ENCODE measurements around the gene AKAP8. TPM values are rescaled to one million over a fixed set of nuclear protein-coding genes. Genes with fewer than 3 reads are reported as not detected.
"Not testable (repeated sequence)": the region's sequence is repeated elsewhere in the genome, so short reads cannot be mapped to it uniquely, and the experiment has no call there.

The AKAP8 gene
- total RNA-seq, 2 experiments from 2014 or later: 22.2 to 52.3 TPM

GRCh38 chr19:15418231-15418578, 38.6 kb upstream of the AKAP8 start:
- CTCF ChIA-PET (ENCODE audit: unreplicated experiment): interaction anchor here (0.9 to 2.1 kb wide), 2 partner anchors 33 to 138 kb away, joined by 3 to 11 read pairs; no protein-coding TSS in a partner anchor
- H2AFZ ChIP-seq (ENCODE audit: low read length): peak overlapping the region; percentile 34; the same call in 1 of the 2 replicates
- intact Hi-C loops (cut with micrococcal nuclease; ENCODE audit: unreplicated experiment): loop anchor here (2.0 to 5.0 kb wide), 2 partner anchors 39 to 86 kb away; partner anchors contain the start of genes AKAP8 and BRD4
- no peak for DNase-seq (ENCODE audit: low spot score)
- peak overlapping the region; percentile 84 for H3K4me3 ChIP-seq (ENCODE audit: low read depth, low read length, poor library complexity, severe bottlenecking)
- H3K4me2 ChIP-seq (ENCODE audit: low read length): peak overlapping the region; percentile 78
- no TSS peak for BruUV-seq (replicated peaks)
- peaks cover 28% of the 10 kb centered on the region for H3K4me1 ChIP-seq (ENCODE audit: insufficient read depth, low read length, poor library complexity, severe bottlenecking)
- no peak for TF ChIP-seq EZH2phosphoT487 (IDR thresholded peaks at IDR 0.05; ENCODE audit: borderline replicate concordance, low read depth, low read length)
- TF ChIP-seq CTCF (conservative IDR thresholded peaks at IDR 0.05; ENCODE audit: low read length): no peak
- H4K20me1 ChIP-seq (ENCODE audit: insufficient read depth, low read length): peaks cover 19% of the 10 kb centered on the region; the same call in 1 of the 2 replicates
- H3K9me2 ChIP-seq (ENCODE audit: insufficient read depth, low read length): no peaks in the 10 kb centered on the region
- peak overlapping the region; percentile 69 for H3K27ac ChIP-seq (ENCODE audit: low read depth, low read length, poor library complexity, severe bottlenecking)
- H3K79me2 ChIP-seq (ENCODE audit: insufficient read depth, low read depth, low read length): peaks cover 51% of the 10 kb centered on the region
- no peaks in the 10 kb centered on the region for H3K9me3 ChIP-seq (ENCODE audit: low read length)
- POLR2A ChIA-PET: interaction anchor here (0.6 to 2.2 kb wide), 5 partner anchors 13 to 726 kb away, joined by 3 to 12 read pairs (median 4); partner anchors contain the start of gene AKAP8
- H3K36me3 ChIP-seq (ENCODE audit: insufficient read depth, low read length): peaks cover 44% of the 10 kb centered on the region

- ChIA-PET POLR2A (interaction anchor here (1.6 to 2.2 kb wide), 2 partner anchors 19 to 38 kb away, joined by 4 to 12 read pairs; partner anchors contain the start of gene AKAP8), CTCF (ENCODE audit: unreplicated experiment) (no interaction called here)
- peak overlapping the region; percentile 84 for H3K4me3 ChIP-seq (ENCODE audit: low read depth, low read length, poor library complexity, severe bottlenecking)
- H3K4me1 ChIP-seq (ENCODE audit: insufficient read depth, low read length, poor library complexity, severe bottlenecking): peaks cover 32% of the 10 kb centered on the region
- H3K9me2 ChIP-seq (ENCODE audit: insufficient read depth, low read length): no peaks in the 10 kb centered on the region
- H3K79me2 ChIP-seq (ENCODE audit: insufficient read depth, low read depth, low read length): peaks cover 56% of the 10 kb centered on the region
- H4K20me1 ChIP-seq (ENCODE audit: insufficient read depth, low read length): peaks cover 23% of the 10 kb centered on the region
- H2AFZ ChIP-seq (ENCODE audit: low read length): no peak overlapping the region
- peaks cover 43% of the 10 kb centered on the region for H3K36me3 ChIP-seq (ENCODE audit: insufficient read depth, low read length)
- no TSS peak for BruUV-seq (replicated peaks)
- peak; percentile 5 for DNase-seq (ENCODE audit: low spot score)
- H3K9me3 ChIP-seq (ENCODE audit: low read length): no peaks in the 10 kb centered on the region
- intact Hi-C loops (cut with micrococcal nuclease; ENCODE audit: unreplicated experiment): loop anchor here (2.0 to 5.0 kb wide), 2 partner anchors 39 to 85 kb away; partner anchors contain the start of genes AKAP8 and BRD4
- H3K27ac ChIP-seq (ENCODE audit: low read depth, low read length, poor library complexity, severe bottlenecking): peak overlapping the region; percentile 69
- peak overlapping the region; percentile 78 for H3K4me2 ChIP-seq (ENCODE audit: low read length)
- TF ChIP-seq CTCF (conservative IDR thresholded peaks at IDR 0.05; ENCODE audit: low read length): no peak
- TF ChIP-seq EZH2phosphoT487 (IDR thresholded peaks at IDR 0.05; ENCODE audit: borderline replicate concordance, low read depth, low read length): no peak
Measured at GRCh38 chr19:15417699-15418098, 38.1 kb upstream of the AKAP8 start.

- Histone ChIP-seq H3K36me3 (ENCODE audit: insufficient read depth, low read length) (peaks cover 71% of the 10 kb centered on the region), H3K4me1 (ENCODE audit: insufficient read depth, low read length, poor library complexity, severe bottlenecking) (peaks cover 24% of the 10 kb centered on the region), H3K9me3 (ENCODE audit: low read length) (no peaks in the 10 kb centered on the region), H2AFZ (ENCODE audit: low read length) (no peak overlapping the region), H4K20me1 (ENCODE audit: insufficient read depth, low read length) (peaks cover 21% of the 10 kb centered on the region), H3K4me2 (ENCODE audit: low read length) (no peak overlapping the region), H3K9me2 (ENCODE audit: insufficient read depth, low read length) (no peaks in the 10 kb centered on the region), H3K4me3 (ENCODE audit: low read depth, low read length, poor library complexity, severe bottlenecking) (no peak overlapping the region), H3K27ac (ENCODE audit: low read depth, low read length, poor library complexity, severe bottlenecking) (no peak overlapping the region), H3K79me2 (ENCODE audit: insufficient read depth, low read depth, low read length) (peaks cover 89% of the 10 kb centered on the region)
- BruUV-seq (replicated peaks): no TSS peak
- intact Hi-C loops (cut with micrococcal nuclease; ENCODE audit: unreplicated experiment): no loop called here
- TF ChIP-seq EZH2phosphoT487 (IDR thresholded peaks at IDR 0.05; ENCODE audit: borderline replicate concordance, low read depth, low read length) (no peak), CTCF (conservative IDR thresholded peaks at IDR 0.05; ENCODE audit: low read length) (no peak)
- CTCF ChIA-PET (ENCODE audit: unreplicated experiment): no interaction called here
- no peak for DNase-seq (ENCODE audit: low spot score)
- POLR2A ChIA-PET: interaction anchor here (0.6 kb wide), 1 partner anchor 32 kb away, joined by 3 read pairs; no protein-coding TSS in a partner anchor
Measured at GRCh38 chr19:15412832-15413231, 33.2 kb upstream of the AKAP8 start.

- H3K27ac ChIP-seq (ENCODE audit: low read depth, low read length, poor library complexity, severe bottlenecking); intact Hi-C loops (cut with micrococcal nuclease; ENCODE audit: unreplicated experiment); CTCF ChIA-PET (ENCODE audit: unreplicated experiment); POLR2A ChIA-PET; H3K4me2 ChIP-seq (ENCODE audit: low read length); H3K4me3 ChIP-seq (ENCODE audit: low read depth, low read length, poor library complexity, severe bottlenecking); H2AFZ ChIP-seq (ENCODE audit: low read length); H3K9me2 ChIP-seq (ENCODE audit: insufficient read depth, low read length); H3K9me3 ChIP-seq (ENCODE audit: low read length); H3K4me1 ChIP-seq (ENCODE audit: insufficient read depth, low read length, poor library complexity, severe bottlenecking); BruUV-seq (replicated peaks); DNase-seq (ENCODE audit: low spot score): not testable (repeated sequence)
- H4K20me1 ChIP-seq (ENCODE audit: insufficient read depth, low read length): peaks cover 11% of the 10 kb centered on the region
- H3K36me3 ChIP-seq (ENCODE audit: insufficient read depth, low read length): peaks cover 74% of the 10 kb centered on the region
- peaks cover 89% of the 10 kb centered on the region for H3K79me2 ChIP-seq (ENCODE audit: insufficient read depth, low read depth, low read length)
Measured at GRCh38 chr19:15411351-15411750, 31.8 kb upstream of the AKAP8 start.

Data from OCI-LY7 (cell line).